GM19328 (cell line): ENCODE data around the gene ISLR.

Experiments
- ATAC-seq: cut with Tn5 transposase; IDR thresholded peaks from one replicate; pipeline ENCODE4 v1.9.1; 2021; ENCODE audit warnings: mild to moderate bottlenecking, moderate library complexity; ENCODE audit not compliant: unreplicated experiment

The ISLR gene

DNA sequence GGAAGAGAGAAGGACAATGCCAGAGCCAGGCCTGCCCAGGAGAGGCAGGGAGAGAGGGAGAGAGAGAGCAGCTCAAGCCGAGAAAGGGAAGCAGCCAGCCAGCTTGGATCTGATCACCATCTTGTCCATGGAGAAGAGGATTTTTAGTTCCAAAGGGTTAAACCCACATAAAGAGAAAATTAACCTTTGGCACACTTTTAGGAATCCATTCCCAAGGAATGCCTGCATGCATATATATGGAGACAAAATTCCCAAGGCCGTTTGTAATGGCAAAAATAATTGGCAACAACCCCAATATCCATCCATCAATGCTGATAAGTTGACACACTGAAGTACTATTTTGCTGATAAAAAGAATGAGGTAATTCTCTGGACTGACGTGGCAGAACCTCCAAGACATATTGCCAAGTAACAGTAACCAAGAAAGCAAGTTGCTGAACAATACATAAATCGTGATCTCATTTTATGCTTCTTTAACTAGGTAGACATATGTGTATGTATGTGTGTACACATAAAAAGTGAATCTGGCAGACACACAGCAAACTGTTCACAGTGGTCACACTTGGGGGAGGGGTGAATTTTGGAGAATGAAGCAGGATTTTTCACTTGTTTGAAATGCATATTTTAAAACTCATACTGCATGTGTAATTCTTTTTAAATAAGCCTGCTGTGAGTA is 36.6 kb downstream of the ISLR start:
- no peak for ATAC-seq

DNA sequence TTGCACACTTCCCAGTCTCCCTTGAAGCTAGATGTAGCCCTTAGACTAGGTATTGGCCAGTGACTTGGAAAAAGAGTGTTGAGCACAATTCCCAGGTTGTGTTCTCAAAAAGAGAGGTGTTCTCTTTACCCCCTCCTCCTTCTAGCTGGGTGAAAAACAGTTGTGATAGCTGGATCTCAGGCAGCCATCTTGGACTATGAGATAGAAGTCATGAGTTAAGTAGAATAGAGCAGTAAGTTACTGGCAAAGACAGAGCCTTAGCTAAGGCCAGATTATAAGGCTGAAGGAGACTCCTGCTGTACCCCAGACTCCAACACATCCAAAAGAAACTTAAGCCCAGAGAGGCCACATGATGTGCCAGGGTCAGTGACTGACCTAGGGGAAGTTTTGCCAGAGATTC is 37.2 kb downstream of the ISLR start:
- ATAC-seq = no peak

DNA sequence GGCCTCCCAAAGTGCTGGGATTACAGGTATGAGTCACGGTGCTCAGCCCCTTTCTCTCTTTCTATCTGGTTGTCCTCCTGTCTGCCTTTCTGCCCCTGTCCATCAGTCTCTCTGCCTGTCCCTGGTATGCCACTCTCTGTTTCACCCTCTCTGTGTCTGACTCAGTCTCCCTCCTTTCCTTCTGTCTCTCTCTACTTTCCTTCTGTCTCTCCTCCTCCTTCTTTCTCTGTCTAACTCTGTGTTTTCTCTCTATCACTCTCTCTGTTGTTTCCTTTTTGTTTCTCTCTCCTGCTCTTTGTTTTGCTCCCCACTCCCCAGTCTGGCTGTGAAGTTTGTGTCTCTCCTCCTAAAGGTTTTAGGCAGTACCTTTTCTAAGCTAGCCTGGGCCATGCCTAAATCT is 38.1 kb downstream of the ISLR start:
- no peak for ATAC-seq

DNA sequence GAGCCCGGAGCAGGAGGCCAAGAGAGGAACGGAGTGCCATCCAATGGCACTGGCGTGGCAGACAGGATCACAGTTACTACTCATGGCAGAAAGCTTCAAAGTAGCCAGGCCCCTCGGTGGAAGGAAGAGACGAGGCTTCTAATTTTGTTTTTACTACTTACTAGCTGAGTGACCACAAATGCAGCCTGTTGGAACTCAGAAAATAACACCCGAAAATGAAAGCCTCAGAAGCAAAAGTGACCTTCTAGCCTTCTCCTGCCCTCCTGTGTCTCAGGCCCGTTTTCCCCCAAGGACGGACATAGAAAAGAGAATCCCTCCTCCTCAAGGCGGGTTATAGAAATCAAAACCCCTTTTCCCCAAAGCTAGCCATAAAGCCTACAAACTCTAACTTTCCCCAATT is 39.0 kb downstream of the ISLR start:
- ATAC-seq = no peak

DNA sequence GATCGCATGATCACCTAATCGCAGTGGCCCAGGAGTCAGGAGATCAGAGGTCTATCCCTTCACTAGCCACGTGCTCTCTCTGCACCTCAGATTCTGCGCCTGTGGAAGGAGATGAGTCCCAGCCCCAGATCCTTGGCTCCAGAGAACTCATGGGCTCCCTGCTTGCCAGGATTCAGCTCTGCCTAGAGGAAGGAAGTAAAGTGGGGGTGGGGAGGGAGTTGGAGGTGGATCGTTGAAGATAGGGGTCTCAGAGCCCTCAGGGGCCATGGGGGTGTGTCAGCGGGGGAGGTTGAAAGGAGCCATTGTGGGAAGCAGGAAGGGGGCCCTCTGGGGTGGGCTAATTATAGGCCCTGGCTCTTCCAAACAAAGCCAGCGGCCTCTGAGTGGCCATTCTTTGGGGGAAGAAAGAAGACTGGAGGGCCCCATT is 40.4 kb downstream of the ISLR start:
- no peak for ATAC-seq

DNA sequence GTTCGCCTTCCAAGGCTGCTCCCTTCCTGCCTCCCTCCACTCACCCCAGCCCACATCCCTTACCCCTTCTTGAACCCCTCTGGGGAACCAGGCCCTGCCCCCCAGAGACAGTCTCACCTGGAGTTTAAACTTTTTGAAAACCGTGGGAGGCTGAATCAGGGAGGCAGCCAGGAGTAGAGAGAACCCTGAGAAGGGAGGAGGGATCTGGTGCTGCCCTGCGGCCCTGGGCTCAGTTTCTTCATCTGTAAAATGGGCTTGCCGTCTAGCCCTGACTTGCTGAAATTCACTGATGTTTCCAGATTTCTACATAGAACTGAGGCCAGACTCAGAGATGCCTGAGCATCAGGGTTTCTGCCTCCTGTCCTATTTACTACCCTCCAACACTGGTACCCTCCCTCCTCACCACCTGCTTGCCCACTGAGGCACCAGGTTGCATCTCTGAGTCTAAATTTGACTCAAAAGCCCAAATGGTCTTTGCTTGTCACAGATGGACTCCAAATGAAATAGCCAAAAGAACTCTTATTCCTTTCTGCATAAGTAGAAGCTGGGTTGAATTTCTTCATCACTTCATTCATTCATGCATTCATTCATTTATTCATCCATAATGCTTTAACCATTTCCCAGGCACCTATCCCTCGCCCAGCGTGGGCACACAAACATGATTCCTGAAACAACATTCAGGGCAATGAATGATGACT is 41.0 kb downstream of the ISLR start:
- ATAC-seq = no peak

DNA sequence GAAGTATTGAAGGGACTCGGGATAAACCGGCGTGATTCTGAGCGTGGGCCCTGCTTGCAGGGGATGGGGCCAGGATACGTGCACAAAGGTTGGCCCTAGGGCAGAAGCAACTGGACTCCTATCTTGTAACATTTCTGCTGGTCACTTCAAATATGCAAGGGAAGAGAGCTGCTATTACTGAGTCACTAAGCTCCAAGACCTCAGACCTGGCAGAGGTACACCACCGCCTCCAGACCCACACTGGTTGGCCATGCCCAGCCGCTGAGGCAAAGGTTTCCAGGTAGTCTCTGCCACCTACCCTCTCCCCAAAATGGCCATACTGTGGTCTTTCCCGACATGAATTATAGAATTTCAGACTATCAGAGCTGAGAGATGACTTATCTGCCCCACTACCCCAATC is 42.4 kb downstream of the ISLR start:
- ATAC-seq = no peak

DNA sequence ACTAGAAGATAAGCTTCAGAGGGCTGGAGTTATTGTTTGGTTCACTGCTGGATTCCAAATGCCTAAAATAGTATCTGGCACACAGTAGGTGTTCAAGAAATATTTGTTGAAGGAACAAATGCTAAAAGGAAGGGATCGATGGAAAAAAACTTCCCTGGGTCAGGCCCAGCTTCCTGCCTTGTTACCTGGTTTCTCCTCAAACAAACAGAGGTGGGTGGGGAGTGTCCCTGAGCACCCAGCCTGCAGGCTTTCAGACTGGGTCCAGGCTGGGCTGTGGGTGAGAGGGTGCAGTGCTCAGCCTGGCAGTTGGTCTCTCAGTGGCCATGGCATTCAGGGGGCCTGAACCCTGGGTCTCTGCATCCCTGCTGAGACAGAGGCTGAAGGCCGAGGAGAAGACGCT is 43.4 kb downstream of the ISLR start:
- no peak for ATAC-seq

DNA sequence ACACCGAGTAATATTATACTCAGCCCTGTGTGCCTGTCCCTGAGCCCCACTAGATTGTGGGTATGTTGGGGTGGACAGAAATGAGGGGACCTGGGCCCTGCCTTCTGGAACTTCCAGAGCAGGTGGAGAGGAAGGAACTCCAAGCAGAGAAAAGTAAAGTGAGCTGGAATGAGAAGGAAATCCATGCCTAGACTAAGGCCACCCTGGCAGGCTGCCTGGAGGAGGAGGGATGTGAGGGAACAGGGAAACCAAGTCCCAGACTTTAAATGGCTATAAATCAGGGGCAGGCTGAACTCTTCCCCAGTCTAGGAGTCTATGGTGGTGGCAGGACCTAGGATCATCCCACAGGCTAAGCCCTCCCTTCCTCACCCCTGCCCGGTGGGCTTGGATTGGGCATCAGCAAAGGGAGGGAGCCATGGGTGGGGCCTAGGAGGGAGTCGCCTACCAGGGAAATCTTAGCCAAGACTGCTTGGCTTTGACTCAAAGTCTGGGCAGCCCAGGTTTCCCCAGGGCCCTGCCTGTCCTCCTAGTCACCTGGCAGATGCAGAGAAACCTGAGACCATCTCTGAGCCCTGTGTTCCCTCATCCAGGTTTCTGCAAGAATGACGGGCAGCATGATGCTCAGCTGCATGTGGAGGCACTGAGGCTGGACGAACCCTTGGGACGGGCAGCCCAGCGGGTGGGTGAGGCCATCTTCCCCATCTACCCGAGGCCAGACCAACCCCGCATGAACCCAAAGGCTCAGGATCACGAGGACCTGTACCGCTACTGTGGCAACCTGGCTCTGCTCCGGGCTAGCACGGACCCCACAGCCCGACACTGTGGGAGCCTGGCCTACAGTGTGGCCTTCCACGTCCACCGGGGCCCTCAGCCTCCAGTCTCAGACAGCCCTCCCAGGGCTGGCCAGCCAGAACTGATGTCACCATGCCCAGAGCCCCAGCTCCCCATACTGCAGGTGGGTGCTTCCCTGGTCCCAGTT is 44.7 kb downstream of the ISLR start:
- no peak for ATAC-seq

DNA sequence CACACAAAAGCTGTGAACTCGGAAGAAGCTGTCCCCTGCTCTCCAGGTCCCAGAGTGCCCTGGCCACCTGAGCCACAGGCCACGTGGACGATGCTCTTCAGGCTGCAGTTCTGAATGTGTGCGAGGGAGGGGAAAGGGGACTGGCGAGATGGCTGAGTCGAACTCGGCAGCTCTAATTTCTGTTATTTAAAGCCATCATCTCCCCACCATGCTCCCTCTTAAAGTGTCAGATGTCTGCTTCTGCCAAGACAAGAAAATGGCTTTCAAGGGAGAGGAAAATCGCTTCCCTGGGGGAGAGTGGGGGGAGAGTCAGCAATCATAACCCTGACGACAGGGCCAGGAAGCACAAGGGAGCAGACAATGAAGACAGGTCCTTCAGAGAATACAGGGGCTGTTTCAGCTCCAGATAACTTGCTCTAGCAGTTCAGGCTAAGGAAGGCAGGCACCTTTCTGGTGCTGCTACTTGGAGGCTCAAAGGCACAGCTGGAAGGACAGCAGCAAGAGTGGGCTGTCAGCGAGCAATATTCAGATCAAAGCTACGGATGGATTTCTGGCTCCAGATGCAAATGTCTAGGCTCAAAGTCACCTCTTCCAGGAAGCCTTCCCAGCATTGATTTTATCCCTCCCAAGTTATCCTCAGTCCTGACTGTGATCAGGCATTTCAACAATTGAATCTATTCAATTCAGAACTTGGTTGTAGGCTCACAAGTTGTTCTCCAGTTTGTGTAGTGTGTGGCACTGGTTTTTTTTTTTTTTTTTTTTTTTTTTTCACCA is 47.2 kb downstream of the ISLR start:
- ATAC-seq = no peak

DNA sequence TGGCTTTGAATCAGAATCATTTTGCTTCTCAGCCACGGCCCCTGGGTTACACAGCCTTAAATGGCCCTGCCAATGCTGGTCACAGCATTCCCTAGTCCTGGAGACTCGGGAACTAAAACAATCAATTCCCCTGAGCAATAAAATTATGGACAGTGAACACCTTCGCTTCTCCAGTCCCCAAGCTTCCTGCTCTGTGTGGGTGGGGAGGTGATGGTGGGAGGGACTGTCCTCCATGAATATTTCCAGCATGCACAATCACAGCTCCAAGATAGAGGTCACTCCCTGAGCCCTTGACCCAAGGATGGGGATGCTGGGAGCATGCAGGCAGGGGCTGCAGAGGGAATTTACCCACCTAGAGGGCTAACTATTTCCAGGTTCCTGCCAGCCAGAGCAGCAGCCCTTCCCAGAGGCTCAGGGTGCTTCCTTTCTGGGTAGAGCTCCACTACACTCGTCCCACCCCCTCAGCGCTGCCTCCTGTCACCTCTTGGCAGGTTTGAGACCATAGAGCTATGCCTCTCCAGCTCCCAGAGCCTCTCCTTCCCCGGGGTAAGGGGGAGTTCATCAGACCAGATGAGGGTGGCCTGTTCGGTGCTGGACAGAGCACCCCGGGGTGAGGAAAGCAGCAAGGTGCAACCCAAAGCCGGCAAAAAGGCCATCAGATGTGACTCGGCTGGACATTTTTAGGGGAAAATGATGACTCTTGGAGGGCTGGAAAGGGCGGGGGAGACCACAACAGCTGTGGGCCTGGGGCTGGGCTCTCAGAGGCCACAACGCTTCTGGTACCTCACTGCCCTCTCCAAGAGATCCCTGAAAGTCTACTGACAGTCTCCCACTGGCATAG is 48.1 kb downstream of the ISLR start:
- ATAC-seq = no peak

DNA sequence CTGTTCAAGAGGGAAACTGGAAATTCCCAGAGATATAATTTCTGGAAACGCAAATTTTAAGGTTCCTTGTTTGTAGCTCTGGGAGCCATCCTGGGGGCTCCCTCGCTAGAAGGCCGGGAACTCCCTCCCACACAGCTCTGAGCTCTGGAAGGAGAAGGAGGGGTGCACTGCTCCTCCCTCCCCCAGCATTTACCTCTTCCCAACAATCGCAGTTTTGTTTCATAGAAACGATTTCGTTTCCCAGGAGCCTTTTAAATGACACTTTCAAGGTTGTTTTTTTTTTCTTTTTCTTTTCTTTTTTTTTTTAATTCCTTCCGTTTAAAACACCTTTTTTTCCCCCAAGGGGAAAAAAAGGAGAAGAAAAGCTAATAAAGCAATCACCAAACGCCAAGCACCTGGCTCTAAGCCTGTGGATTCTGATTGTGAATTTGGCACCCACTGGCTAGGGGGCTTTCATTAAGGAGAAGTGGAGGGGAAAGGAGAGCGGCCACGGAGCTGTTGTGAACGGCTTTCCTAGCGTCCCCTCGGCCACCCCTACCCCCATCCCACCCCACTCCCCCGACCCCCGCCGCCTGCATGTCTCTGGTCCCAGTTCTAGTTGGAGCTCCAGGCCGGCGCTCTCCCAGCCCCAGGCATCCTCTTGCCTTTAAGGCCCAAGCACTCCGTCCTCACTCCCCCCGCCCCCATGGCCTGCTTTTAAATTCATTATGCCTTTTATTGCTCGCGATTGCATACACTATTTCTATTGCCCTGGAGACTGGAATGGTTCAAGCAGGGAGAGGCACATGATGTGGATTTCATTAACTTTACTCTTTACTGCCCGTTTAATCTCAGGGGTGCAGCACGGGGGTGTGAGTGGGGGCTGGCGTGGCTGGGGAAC is 49.0 kb downstream of the ISLR start:
- ATAC-seq = no peak

DNA sequence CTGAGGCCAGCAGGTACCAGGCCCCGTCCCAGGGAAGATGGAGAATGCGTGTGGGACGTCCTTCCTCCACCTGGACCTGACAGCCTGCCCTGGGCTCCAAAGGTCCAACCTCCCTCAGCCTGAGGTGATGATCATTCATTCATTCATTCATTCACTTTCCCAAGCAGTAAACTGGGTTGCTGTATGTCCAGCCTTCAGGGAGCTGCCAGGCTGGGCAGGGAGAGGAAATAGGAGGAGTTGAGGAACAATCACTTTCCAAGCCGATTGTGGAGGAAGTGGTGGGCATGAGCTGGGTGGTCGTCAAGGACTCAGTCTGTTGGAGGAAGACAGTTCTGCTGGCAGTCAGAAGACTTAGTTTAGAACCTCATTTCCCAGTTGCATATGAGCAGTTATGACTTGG is 52.4 kb downstream of the ISLR start:
- ATAC-seq = no peak
